Measurements from ENCODE around the gene PLPP2.
A peak's percentile ranks its signal among the peaks of the same experiment; 100 is the strongest.

Gene PLPP2

GRCh38 chr19:291006-291521 is at the start of gene PLPP2:
Gene PLPP2, minus strand, starts transcription at chr19:291403. Its CDS starts 67 bp downstream, at chr19:291336.
- no peak for TF ChIP-seq CTCF (conservative IDR thresholded peaks at IDR 0.05; ENCODE audit: control insufficient read depth, insufficient read depth, low read depth, low read length)
- DNase-seq (ENCODE audit: low read depth): no peak
- H3K4me3 ChIP-seq (ENCODE audit: control insufficient read depth, low read depth, low read length): peak within 1 kb of the TSS; percentile 7

GRCh38 chr19:340620-341385 is 49.6 kb upstream of the PLPP2 start:
- no peak for DNase-seq (ENCODE audit: low read depth)
- no peak overlapping the region for H3K4me3 ChIP-seq (ENCODE audit: control insufficient read depth, low read depth, low read length)
- no peak for TF ChIP-seq CTCF (conservative IDR thresholded peaks at IDR 0.05; ENCODE audit: control insufficient read depth, insufficient read depth, low read depth, low read length)

GRCh38 chr19:339262-339887 is 48.2 kb upstream of the PLPP2 start:
- peak; percentile 60 for DNase-seq (ENCODE audit: low read depth)
- no peak for TF ChIP-seq CTCF (conservative IDR thresholded peaks at IDR 0.05; ENCODE audit: control insufficient read depth, insufficient read depth, low read depth, low read length)
- H3K4me3 ChIP-seq (ENCODE audit: control insufficient read depth, low read depth, low read length): no peak overlapping the region

GRCh38 chr19:338421-338820 is 47.2 kb upstream of the PLPP2 start:
- no peak overlapping the region for H3K4me3 ChIP-seq (ENCODE audit: control insufficient read depth, low read depth, low read length)
- no peak for DNase-seq (ENCODE audit: low read depth)
- no peak for TF ChIP-seq CTCF (conservative IDR thresholded peaks at IDR 0.05; ENCODE audit: control insufficient read depth, insufficient read depth, low read depth, low read length)

GRCh38 chr19:336067-336614 is 44.9 kb upstream of the PLPP2 start:
- no peak overlapping the region for H3K4me3 ChIP-seq (ENCODE audit: control insufficient read depth, low read depth, low read length)
- no peak for TF ChIP-seq CTCF (conservative IDR thresholded peaks at IDR 0.05; ENCODE audit: control insufficient read depth, insufficient read depth, low read depth, low read length)
- DNase-seq (ENCODE audit: low read depth): peak; percentile 71

- no peak overlapping the region for H3K4me3 ChIP-seq (ENCODE audit: control insufficient read depth, low read depth, low read length)
- no peak for DNase-seq (ENCODE audit: low read depth)
- no peak for TF ChIP-seq CTCF (conservative IDR thresholded peaks at IDR 0.05; ENCODE audit: control insufficient read depth, insufficient read depth, low read depth, low read length)
Observed at GRCh38 chr19:335486-336066, 44.4 kb upstream of the PLPP2 start.
